Measurements from ENCODE around the gene ANTXRL.
"Not testable (repeated sequence)": the region's sequence is repeated elsewhere in the genome, so short reads cannot be mapped to it uniquely, and the experiment has no call there.

DNA sequence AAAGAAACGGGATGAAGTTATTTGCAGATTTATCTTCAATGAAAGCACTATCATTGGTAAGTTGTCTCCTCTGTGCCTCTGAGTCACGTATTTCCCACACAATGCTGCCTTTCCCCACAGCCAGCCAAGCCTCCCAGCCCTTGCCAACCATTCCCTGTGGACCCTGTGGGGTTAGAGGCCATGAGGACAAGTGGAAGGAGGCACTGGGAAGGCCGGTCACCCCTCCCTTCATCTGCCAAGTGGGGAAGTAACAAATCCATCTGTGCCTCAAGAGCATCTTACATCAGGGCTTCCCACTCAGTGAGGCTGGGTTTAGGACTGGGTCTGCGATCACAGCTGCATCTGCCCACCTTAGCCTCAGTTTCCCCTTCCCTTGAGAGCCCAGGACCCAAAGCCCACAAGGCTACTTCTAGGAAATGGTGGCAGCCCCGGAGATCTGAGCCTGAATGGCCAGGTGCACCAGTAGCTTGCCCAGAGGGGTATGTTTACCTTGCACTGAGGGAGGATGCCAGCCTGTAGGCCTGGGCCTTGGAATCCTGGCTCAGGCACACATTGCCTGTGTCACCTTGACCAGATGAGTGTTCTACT, 16.1 kb downstream of the ANTXRL start:
- TF ChIP-seq, protein P1, sequence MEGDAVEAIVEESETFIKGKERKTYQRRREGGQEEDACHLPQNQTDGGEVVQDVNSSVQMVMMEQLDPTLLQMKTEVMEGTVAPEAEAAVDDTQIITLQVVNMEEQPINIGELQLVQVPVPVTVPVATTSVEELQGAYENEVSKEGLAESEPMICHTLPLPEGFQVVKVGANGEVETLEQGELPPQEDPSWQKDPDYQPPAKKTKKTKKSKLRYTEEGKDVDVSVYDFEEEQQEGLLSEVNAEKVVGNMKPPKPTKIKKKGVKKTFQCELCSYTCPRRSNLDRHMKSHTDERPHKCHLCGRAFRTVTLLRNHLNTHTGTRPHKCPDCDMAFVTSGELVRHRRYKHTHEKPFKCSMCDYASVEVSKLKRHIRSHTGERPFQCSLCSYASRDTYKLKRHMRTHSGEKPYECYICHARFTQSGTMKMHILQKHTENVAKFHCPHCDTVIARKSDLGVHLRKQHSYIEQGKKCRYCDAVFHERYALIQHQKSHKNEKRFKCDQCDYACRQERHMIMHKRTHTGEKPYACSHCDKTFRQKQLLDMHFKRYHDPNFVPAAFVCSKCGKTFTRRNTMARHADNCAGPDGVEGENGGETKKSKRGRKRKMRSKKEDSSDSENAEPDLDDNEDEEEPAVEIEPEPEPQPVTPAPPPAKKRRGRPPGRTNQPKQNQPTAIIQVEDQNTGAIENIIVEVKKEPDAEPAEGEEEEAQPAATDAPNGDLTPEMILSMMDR (IDR thresholded peaks at IDR 0.05): not testable (repeated sequence)
- not testable (repeated sequence) for TF ChIP-seq POLR2A, POLR2AphosphoS5, EP300 (IDR thresholded peaks at IDR 0.05)
